GM18520 (cell line): Measurements from ENCODE around the gene RBL2.
"Not testable (repeated sequence)": the region's sequence is repeated elsewhere in the genome, so short reads cannot be mapped to it uniquely, and the experiment has no call there.

Experiments used
- ATAC-seq: cut with Tn5 transposase; IDR thresholded peaks from one replicate; pipeline ENCODE4 v1.9.1; 2021; ENCODE audit not compliant: unreplicated experiment

RBL2 gene

GRCh38 chr16:53530741-53531140 lies 96.5 kb downstream of the RBL2 start:
- ATAC-seq, result no peak

DNA sequence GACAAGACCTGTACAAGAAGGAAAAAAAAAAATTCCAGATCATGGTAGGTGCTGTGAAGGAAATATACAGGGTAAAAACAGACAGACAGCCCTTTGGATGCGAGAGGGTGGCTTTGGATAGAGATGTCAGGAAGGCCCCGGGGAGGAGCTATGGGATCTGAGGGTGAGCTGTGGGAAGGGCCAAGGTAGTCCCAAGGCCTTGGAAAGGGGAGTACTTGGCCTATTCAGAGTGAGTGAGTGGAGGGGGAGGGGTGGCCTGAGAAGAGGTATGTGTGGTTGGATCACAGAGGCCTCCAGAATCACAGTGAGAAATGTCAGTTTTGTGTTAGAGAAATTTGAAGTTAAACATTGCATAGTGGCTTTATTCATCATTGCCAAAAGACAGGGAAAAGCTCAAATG lies 99.9 kb downstream of the RBL2 start:
- ATAC-seq, result no peak

GRCh38 chr16:53537626-53538025 lies 103.4 kb downstream of the RBL2 start:
- ATAC-seq, result no peak

- ATAC-seq, result not testable (repeated sequence)
These were observed 105.1 kb downstream of the RBL2 start for GRCh38 chr16:53539346-53539745.

GRCh38 chr16:53539759-53540718 lies 105.8 kb downstream of the RBL2 start:
- not testable (repeated sequence) for ATAC-seq
